Muscle layer of colon (tissue), 2 donors: ENCODE measurements around the gene ICE2.

ENCODE experiments used
- H3K27ac ChIP-seq: one replicate; pipeline ENCODE4 v1.7.0; 2013; ENCODE audit warnings: low read depth, mild to moderate bottlenecking, low read length, moderate library complexity
- H3K27me3 ChIP-seq, 2 donors: one replicate each; pipeline ENCODE4 v1.7.0; 2013; ENCODE audit warnings: low read length in 2 of 2, mild to moderate bottlenecking in 2 of 2; ENCODE audit not compliant: insufficient read depth in 2 of 2, control insufficient read depth in 1 of 2
- H3K36me3 ChIP-seq: one replicate; pipeline ENCODE4 v1.7.0; 2013; ENCODE audit warnings: mild to moderate bottlenecking, low read length; ENCODE audit not compliant: insufficient read depth
- H3K4me1 ChIP-seq: one replicate; pipeline ENCODE4 v1.7.0; 2013; ENCODE audit warnings: mild to moderate bottlenecking, low read length; ENCODE audit not compliant: insufficient read depth
- H3K4me3 ChIP-seq, 2 donors: one replicate each; pipeline ENCODE4 v1.7.0; 2013; ENCODE audit warnings: low read length in 2 of 2, low read depth in 1 of 2, mild to moderate bottlenecking in 1 of 2, moderate library complexity in 1 of 2
- H3K9ac ChIP-seq: one replicate; pipeline ENCODE4 v1.7.0; 2013; ENCODE audit warnings: low read length
- H3K9me3 ChIP-seq: one replicate; pipeline ENCODE4 v1.7.0; 2013; ENCODE audit warnings: mild to moderate bottlenecking, low read length
- donor health status: abdominal sarcoma.
- donor health status: Adenocarcinoma of cecum.

The ICE2 gene

DNA sequence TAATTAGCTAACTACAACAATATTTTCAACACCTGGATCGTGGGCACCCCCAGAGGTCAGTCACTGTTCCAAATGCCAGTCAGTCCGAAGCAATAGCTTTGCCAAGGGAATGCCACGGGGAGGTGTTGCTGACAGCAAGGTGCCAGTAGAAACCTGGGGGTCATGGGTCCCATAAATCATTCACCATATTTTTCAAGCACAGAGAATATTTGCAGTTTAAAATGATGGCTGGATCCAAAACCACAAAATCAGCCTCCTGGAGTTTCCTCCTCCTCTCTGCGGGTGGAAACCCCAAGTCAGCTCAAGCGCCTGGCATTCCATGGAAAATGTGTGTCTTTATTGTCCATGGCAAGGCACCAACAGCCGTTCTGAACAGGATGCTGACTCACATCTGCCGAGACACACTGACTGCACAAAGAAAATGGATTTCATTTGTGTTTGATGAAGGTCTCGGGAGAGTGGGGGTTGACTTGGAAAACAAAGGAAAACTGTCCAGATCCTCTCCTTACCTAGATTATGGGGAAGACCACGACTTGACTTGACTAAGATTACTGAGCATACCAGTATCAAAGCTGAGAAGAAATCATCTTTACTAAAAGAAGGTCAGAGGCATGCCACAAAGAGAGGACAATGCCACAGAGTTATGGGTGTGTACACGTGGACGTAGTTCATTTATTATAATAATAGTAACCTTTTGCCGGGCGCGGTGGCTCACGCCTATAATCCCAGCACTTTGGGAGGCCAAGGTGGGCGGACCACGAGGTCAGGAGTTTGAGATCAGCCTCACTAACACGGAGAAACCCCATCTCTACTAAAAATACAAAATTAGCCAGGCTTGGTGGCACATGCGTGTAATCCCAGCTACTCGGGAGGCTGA lies 107.5 kb downstream of the ICE2 start:
- Histone ChIP-seq H3K27ac (no peak overlapping the region), H3K9ac (no peak overlapping the region), H3K9me3 (no peaks in the 10 kb centered on the region), H3K36me3 (peaks cover 22% of the 10 kb centered on the region), H3K27me3 (no peaks in the 10 kb centered on the region), H3K4me1 (peaks cover 46% of the 10 kb centered on the region), H3K4me3 (no peak overlapping the region)

DNA sequence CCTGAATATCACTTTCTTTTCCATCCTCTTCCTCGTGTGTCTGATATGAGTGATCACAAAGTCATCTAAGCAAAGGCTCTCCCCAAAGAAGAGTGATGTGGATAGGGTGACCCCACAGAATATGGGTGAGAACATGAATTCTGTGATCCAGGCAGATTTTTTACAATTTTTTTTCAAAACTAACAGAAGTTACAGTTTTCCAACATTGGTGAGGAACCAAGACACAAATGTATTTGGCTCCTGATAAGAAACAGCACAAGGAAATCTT lies 108.1 kb downstream of the ICE2 start:
- no peak overlapping the region for H3K27ac ChIP-seq
- peaks cover 19% of the 10 kb centered on the region for H3K36me3 ChIP-seq
- H3K4me1 ChIP-seq, result peaks cover 46% of the 10 kb centered on the region
- H3K4me3 ChIP-seq, result no peak overlapping the region
- no peaks in the 10 kb centered on the region for H3K9me3 ChIP-seq
- H3K9ac ChIP-seq, result no peak overlapping the region
- H3K27me3 ChIP-seq, result no peaks in the 10 kb centered on the region

- H3K9ac ChIP-seq, result no peak overlapping the region
- peaks cover 43% of the 10 kb centered on the region for H3K4me1 ChIP-seq
- H3K27me3 ChIP-seq, result no peaks in the 10 kb centered on the region
- no peak overlapping the region for H3K27ac ChIP-seq
- H3K36me3 ChIP-seq, result peaks cover 19% of the 10 kb centered on the region
- H3K4me3 ChIP-seq, result no peak overlapping the region
- no peaks in the 10 kb centered on the region for H3K9me3 ChIP-seq
These were observed 108.7 kb downstream of the ICE2 start for GRCh38 chr15:60370105-60370868.

DNA sequence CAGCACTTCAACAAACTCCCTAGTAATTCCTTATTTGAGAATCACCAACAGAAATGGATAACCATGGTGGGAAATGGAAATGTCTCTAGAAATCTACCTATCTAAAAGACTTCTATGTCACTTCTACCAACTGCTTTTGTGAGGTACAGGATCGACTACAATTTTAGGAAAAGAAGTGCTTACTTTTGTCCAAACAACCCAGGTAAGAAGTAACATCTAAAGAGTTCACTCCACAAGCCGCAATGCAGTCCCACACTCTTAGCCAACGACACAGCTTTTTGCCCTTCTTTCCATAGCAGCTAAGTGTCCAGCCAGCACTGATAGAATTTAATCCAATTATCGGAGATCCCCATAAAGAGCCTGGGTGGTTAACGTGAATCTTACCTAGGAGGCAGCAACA lies 109.2 kb downstream of the ICE2 start:
- Histone ChIP-seq H3K9ac (no peak overlapping the region), H3K27me3 (no peaks in the 10 kb centered on the region), H3K4me1 (peaks cover 38% of the 10 kb centered on the region), H3K4me3 (no peak overlapping the region), H3K9me3 (no peaks in the 10 kb centered on the region), H3K27ac (no peak overlapping the region), H3K36me3 (peaks cover 19% of the 10 kb centered on the region)
